Activated CD4-positive, alpha-beta T cell treated with anti-CD3 and anti-CD28 coated beads, Interleukin-2, amount 10 ng/mL, durations not matched to agents 24 days and 14 days (primary cell): ENCODE data around the gene CRISP2. TPM values are rescaled to one million over a fixed set of nuclear protein-coding genes. Genes with fewer than 3 reads are reported as not detected.
"Not testable (repeated sequence)": the region's sequence is repeated elsewhere in the genome, so short reads cannot be mapped to it uniquely, and the experiment has no call there.

ENCODE experiments used
- DNase-seq: peaks from one replicate; pipeline ENCODE4 v3.0.0; 2022
- H3K27ac Mint-ChIP-seq: one replicate; pipeline ENCODE4 v1.8.0; 2022; ENCODE audit warnings: mild to moderate bottlenecking, mixed read lengths
- H3K27me3 Mint-ChIP-seq: one replicate; pipeline ENCODE4 v1.8.0; 2022; ENCODE audit warnings: mixed read lengths
- H3K36me3 Mint-ChIP-seq: one replicate; pipeline ENCODE4 v1.8.0; 2022; ENCODE audit warnings: low read depth, mild to moderate bottlenecking, mixed read lengths
- H3K4me1 Mint-ChIP-seq: one replicate; pipeline ENCODE4 v1.8.0; 2021; ENCODE audit warnings: mixed read lengths
- H3K4me3 Mint-ChIP-seq: one replicate; pipeline ENCODE4 v1.8.0; 2022; ENCODE audit warnings: mild to moderate bottlenecking, moderate library complexity, mixed read lengths
- H3K9me3 Mint-ChIP-seq: one replicate; pipeline ENCODE4 v1.8.0; 2021; ENCODE audit warnings: mixed read lengths
- intact Hi-C: fragments of 100-400 bp; cut with micrococcal nuclease; formaldehyde crosslinking; loops from one replicate; pipeline ENCODE4 v1.15.1; 2023
- total RNA-seq: library from RNA; stranded (reverse); gene quantifications from 2 replicates; pipeline ENCODE4 v1.2.3, GENCODE V29; 2022

CRISP2 gene, protein sequence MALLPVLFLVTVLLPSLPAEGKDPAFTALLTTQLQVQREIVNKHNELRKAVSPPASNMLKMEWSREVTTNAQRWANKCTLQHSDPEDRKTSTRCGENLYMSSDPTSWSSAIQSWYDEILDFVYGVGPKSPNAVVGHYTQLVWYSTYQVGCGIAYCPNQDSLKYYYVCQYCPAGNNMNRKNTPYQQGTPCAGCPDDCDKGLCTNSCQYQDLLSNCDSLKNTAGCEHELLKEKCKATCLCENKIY
- not detected in 2 replicates for total RNA-seq

DNA sequence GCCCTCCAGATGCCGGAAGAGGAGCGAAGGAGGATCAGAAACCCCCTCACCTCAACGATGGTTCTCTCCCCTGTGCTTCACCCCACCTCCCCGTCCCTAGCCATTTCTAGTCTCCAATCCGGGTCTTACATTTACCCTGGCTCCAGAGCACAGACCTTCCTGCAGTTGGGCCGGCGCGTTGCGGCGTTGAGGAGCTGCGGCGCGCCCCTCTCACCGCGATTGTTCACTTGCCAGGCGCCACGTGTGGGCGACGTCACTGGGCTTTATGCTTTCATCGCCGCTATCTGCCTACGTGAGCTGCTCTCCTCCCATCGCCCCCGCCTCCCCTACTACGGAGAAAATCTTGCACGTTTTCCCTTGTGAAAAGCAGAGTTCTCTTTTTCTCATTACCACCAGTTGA, at the start of gene CRISP2:
Gene CRISP2, minus strand, starts transcription at position 198 of the 400 bp plus-strand sequence. CDS start 4,347 bp downstream, outside the sequence.
- no peak for DNase-seq
- H3K9me3 Mint-ChIP-seq = no peaks in the 10 kb centered on the region
- no peaks in the 10 kb centered on the region for H3K36me3 Mint-ChIP-seq
- H3K4me3 Mint-ChIP-seq = no peak within 1 kb of the TSS
- H3K27ac Mint-ChIP-seq = no peak within 1 kb of the TSS
- no peaks in the 10 kb centered on the region for H3K27me3 Mint-ChIP-seq
- intact Hi-C loops = no loop called here
- H3K4me1 Mint-ChIP-seq = no peaks in the 10 kb centered on the region

DNA sequence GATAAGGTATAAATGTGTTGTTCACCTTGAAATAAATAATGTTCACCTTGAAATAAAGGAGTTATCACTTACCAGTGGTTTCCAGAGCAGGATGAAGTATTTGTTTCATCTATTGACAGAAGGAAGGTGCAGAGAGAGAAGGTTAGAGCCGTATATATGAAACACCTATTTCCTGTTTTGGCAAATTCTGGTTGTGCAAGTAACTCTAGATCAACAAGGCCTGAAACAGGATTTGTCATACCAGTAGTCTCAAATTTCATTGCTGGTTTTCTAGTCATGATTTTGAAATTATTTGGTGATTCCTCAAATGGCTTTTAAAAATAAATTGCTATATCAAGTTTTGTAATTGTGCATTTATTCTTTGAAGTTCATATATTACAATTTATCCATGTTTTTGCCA, 30.9 kb upstream of the CRISP2 start, which contains the start of gene CRISP3:
Gene CRISP3, minus strand, starts transcription at position 130 of the 400 bp plus-strand sequence. Its CDS starts 21 bp downstream, at position 109.
- Mint-ChIP-seq H3K36me3 (no peaks in the 10 kb centered on the region), H3K9me3 (no peaks in the 10 kb centered on the region), H3K27ac (no peak within 1 kb of the TSS), H3K4me3 (no peak within 1 kb of the TSS), H3K4me1 (no peaks in the 10 kb centered on the region), H3K27me3 (no peaks in the 10 kb centered on the region)
- intact Hi-C loops = no loop called here
- DNase-seq = no peak

GRCh38 chr6:49743429-49743828, 30.1 kb upstream of the CRISP2 start:
- no peaks in the 10 kb centered on the region for H3K9me3 Mint-ChIP-seq

GRCh38 chr6:49739423-49739822, 26.1 kb upstream of the CRISP2 start:
- DNase-seq = no peak
- no peak overlapping the region for H3K27ac Mint-ChIP-seq
- H3K36me3 Mint-ChIP-seq = no peaks in the 10 kb centered on the region
- intact Hi-C loops = no loop called here
- H3K4me1 Mint-ChIP-seq = no peaks in the 10 kb centered on the region
- no peak overlapping the region for H3K4me3 Mint-ChIP-seq
- H3K9me3 Mint-ChIP-seq = no peaks in the 10 kb centered on the region
- no peaks in the 10 kb centered on the region for H3K27me3 Mint-ChIP-seq

More at GRCh38 chr6:49743429-49743828, 30.1 kb upstream of the CRISP2 start:
- Mint-ChIP-seq H3K27me3 (no peaks in the 10 kb centered on the region), H3K36me3 (no peaks in the 10 kb centered on the region), H3K4me3 (no peak overlapping the region), H3K27ac (no peak overlapping the region), H3K4me1 (no peaks in the 10 kb centered on the region)
- intact Hi-C loops = no loop called here
- no peak for DNase-seq

- H3K4me1 Mint-ChIP-seq = no peaks in the 10 kb centered on the region
- H3K27ac Mint-ChIP-seq = no peak overlapping the region
- H3K36me3 Mint-ChIP-seq = no peaks in the 10 kb centered on the region
- H3K9me3 Mint-ChIP-seq = no peaks in the 10 kb centered on the region
- no peaks in the 10 kb centered on the region for H3K27me3 Mint-ChIP-seq
- intact Hi-C loops = no loop called here
- DNase-seq = no peak
- H3K4me3 Mint-ChIP-seq = no peak overlapping the region
Observed at GRCh38 chr6:49736017-49736508, 22.7 kb upstream of the CRISP2 start.

GRCh38 chr6:49733680-49734079, 20.3 kb upstream of the CRISP2 start:
- Mint-ChIP-seq H3K36me3 (no peaks in the 10 kb centered on the region), H3K4me1 (no peaks in the 10 kb centered on the region), H3K27ac (no peak overlapping the region), H3K4me3 (no peak overlapping the region), H3K27me3 (no peaks in the 10 kb centered on the region), H3K9me3 (no peaks in the 10 kb centered on the region)
- intact Hi-C loops = no loop called here
- DNase-seq = no peak

GRCh38 chr6:49732781-49733180, 19.4 kb upstream of the CRISP2 start:
- no peaks in the 10 kb centered on the region for H3K4me1 Mint-ChIP-seq
- H3K9me3 Mint-ChIP-seq = no peaks in the 10 kb centered on the region
- intact Hi-C loops = no loop called here
- H3K27ac Mint-ChIP-seq = no peak overlapping the region
- H3K4me3 Mint-ChIP-seq = no peak overlapping the region
- no peaks in the 10 kb centered on the region for H3K36me3 Mint-ChIP-seq
- DNase-seq = no peak
- H3K27me3 Mint-ChIP-seq = no peaks in the 10 kb centered on the region

GRCh38 chr6:49730251-49730650, 16.9 kb upstream of the CRISP2 start:
- intact Hi-C loops = no loop called here
- Mint-ChIP-seq H3K36me3 (no peaks in the 10 kb centered on the region), H3K4me3 (no peak overlapping the region), H3K27ac (no peak overlapping the region), H3K4me1 (no peaks in the 10 kb centered on the region), H3K9me3 (no peaks in the 10 kb centered on the region), H3K27me3 (no peaks in the 10 kb centered on the region)
- no peak for DNase-seq

GRCh38 chr6:49723917-49724316, 10.6 kb upstream of the CRISP2 start:
- H3K27me3 Mint-ChIP-seq, H3K4me1 Mint-ChIP-seq, DNase-seq, H3K36me3 Mint-ChIP-seq, H3K9me3 Mint-ChIP-seq, H3K27ac Mint-ChIP-seq, H3K4me3 Mint-ChIP-seq, intact Hi-C loops: not testable (repeated sequence)

DNA sequence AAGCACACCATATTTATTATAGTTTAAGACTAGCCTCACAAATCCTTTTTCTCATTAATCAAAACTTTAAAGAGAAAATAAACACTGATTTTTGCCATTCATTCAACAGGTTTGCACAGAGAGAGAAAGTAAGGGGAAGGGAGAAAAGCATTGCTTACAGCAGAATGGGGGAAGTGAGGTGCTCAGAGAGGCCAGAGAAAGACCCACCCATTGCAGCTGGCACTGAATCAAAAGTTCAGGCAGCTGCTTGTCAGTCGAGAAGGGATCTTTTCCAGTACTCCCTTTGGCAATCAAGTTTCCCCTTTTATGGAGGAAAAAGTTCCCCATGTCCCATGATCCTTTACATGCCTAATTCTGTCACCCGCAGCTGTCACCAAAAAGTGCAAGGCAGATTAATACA, 8.0 kb upstream of the CRISP2 start:
- H3K9me3 Mint-ChIP-seq = no peaks in the 10 kb centered on the region
- H3K36me3 Mint-ChIP-seq = no peaks in the 10 kb centered on the region

GRCh38 chr6:49720372-49720771, 7.0 kb upstream of the CRISP2 start:
- Mint-ChIP-seq H3K4me3 (no peak overlapping the region), H3K4me1 (no peaks in the 10 kb centered on the region), H3K9me3 (no peaks in the 10 kb centered on the region), H3K27ac (no peak overlapping the region), H3K27me3 (no peaks in the 10 kb centered on the region), H3K36me3 (no peaks in the 10 kb centered on the region)
- intact Hi-C loops = no loop called here
- no peak for DNase-seq

More for the DNA sequence above, 8.0 kb upstream of the CRISP2 start:
- Mint-ChIP-seq H3K4me3 (no peak overlapping the region), H3K4me1 (no peaks in the 10 kb centered on the region), H3K27ac (no peak overlapping the region), H3K27me3 (no peaks in the 10 kb centered on the region)
- no peak for DNase-seq
- intact Hi-C loops = no loop called here

- Mint-ChIP-seq H3K36me3 (no peaks in the 10 kb centered on the region), H3K27ac (no peak overlapping the region), H3K4me3 (no peak overlapping the region), H3K4me1 (no peaks in the 10 kb centered on the region), H3K9me3 (peaks cover 3% of the 10 kb centered on the region), H3K27me3 (no peaks in the 10 kb centered on the region)
- DNase-seq = no peak
- intact Hi-C loops = no loop called here
Observed at GRCh38 chr6:49698478-49698877, 14.9 kb downstream of the CRISP2 start.

GRCh38 chr6:49693512-49693911, 19.8 kb downstream of the CRISP2 start:
- peaks cover 5% of the 10 kb centered on the region for H3K9me3 Mint-ChIP-seq
- H3K27me3 Mint-ChIP-seq = no peaks in the 10 kb centered on the region

GRCh38 chr6:49692534-49692933, 20.8 kb downstream of the CRISP2 start:
- Mint-ChIP-seq H3K27me3 (no peaks in the 10 kb centered on the region), H3K4me1 (no peaks in the 10 kb centered on the region)
- no peak for DNase-seq

More at GRCh38 chr6:49693512-49693911, 19.8 kb downstream of the CRISP2 start:
- H3K36me3 Mint-ChIP-seq = no peaks in the 10 kb centered on the region
- no peak overlapping the region for H3K4me3 Mint-ChIP-seq
- no peaks in the 10 kb centered on the region for H3K4me1 Mint-ChIP-seq
- no peak overlapping the region for H3K27ac Mint-ChIP-seq
- DNase-seq = no peak
- intact Hi-C loops = no loop called here

More at GRCh38 chr6:49692534-49692933, 20.8 kb downstream of the CRISP2 start:
- H3K9me3 Mint-ChIP-seq = peaks cover 5% of the 10 kb centered on the region
- no peaks in the 10 kb centered on the region for H3K36me3 Mint-ChIP-seq
- no peak overlapping the region for H3K4me3 Mint-ChIP-seq
- intact Hi-C loops = no loop called here
- H3K27ac Mint-ChIP-seq = no peak overlapping the region
